GM12878 (cell line): ENCODE data around the gene GALK2. TPM values are rescaled to one million over a fixed set of nuclear protein-coding genes. Genes with fewer than 3 reads are reported as not detected.

Experiments used
- ATAC-seq: fragments of 200-7000 bp; cut with Tn5 transposase; 3 replicates; pipeline ENCODE4 v1.9.1; 2020; ENCODE audit warnings: mild to moderate bottlenecking, moderate library complexity
- BruUV-seq: library from RNA; stranded (reverse); fragments of 400-500 nt; replicated peaks from 2 replicates; lab custom pipeline; 2021; lab: Mats Ljungman, UMichigan
- CTCF ChIA-PET: fragments of 300-600 bp; sonication (Branson Sonifier 250); formaldehyde crosslinking; extraction: SDS; loops from one replicate; lab custom pipeline; 2021; ENCODE audit warnings: inconsistent platforms; lab: Yijun Ruan, JAX
- POLR2A ChIA-PET: fragments of 350-600 bp; formaldehyde crosslinking; extraction: SDS; loops from one replicate; lab custom pipeline; 2021; ENCODE audit warnings: inconsistent platforms; lab: Charles Lee
- RAD21 ChIA-PET: fragments of 300-600 bp; sonication (Branson Sonifier 250); formaldehyde crosslinking; loops from one replicate; lab custom pipeline; 2023; ENCODE audit warnings: antibody characterized with exemption; ENCODE audit not compliant: unreplicated experiment; lab: Charles Lee
- SMC1A ChIA-PET: fragments of 300-600 bp; sonication (Branson Sonifier 250); formaldehyde crosslinking; loops from one replicate; lab custom pipeline; 2023; ENCODE audit not compliant: unreplicated experiment, uncharacterized antibody; lab: Charles Lee
- DNase-seq: peaks from one replicate; pipeline ENCODE4 v3.0.0-alpha.2; 2011; ENCODE audit warnings: low read depth, low spot score
- FAIRE-seq: peaks from 3 replicates; lab custom pipeline; 2011; peaks lifted over from hg19 to GRCh38; lab: Jason Lieb, UNC
- H2AFZ ChIP-seq: 2 replicates; pipeline ENCODE4 v1.6.0; 2011; ENCODE audit warnings: low read depth, low read length, control low read depth; ENCODE audit not compliant: control insufficient read depth
- H3K27ac ChIP-seq: 2 replicates; pipeline ENCODE4 v1.5.1; 2011; ENCODE audit warnings: control low read depth; ENCODE audit not compliant: control insufficient read depth, insufficient read depth
- H3K27me3 ChIP-seq, 2 experiments: replicated peaks in 1 of 2; 2 replicates each; pipeline versions ENCODE4 v1.6.0 to v1.6.1; 2011; ENCODE audit warnings: low read length in 1 of 2; ENCODE audit not compliant: control insufficient read depth in 2 of 2, insufficient read depth in 2 of 2
- H3K36me3 ChIP-seq, 2 experiments: 2 replicates each; pipeline ENCODE4 v1.5.1; 2011; ENCODE audit warnings: low read length in 1 of 2; ENCODE audit not compliant: control insufficient read depth in 2 of 2, insufficient read depth in 2 of 2
- H3K4me1 ChIP-seq: 2 replicates; pipeline ENCODE4 v1.6.1; 2011; ENCODE audit warnings: mild to moderate bottlenecking, low read length, moderate library complexity, mixed read lengths; ENCODE audit not compliant: control insufficient read depth, insufficient read depth
- H3K4me2 ChIP-seq: 2 replicates; pipeline ENCODE4 v1.6.0; 2011; ENCODE audit warnings: control low read depth; ENCODE audit not compliant: control insufficient read depth, insufficient read depth
- H3K4me3 ChIP-seq: fragments of 200-600 bp; sonication (generic); 2 replicates; pipeline ENCODE4 v1.5.1; 2016
- H3K79me2 ChIP-seq: 2 replicates; pipeline ENCODE4 v1.6.0; 2011; ENCODE audit warnings: low read length; ENCODE audit not compliant: control insufficient read depth, insufficient read depth
- H3K9ac ChIP-seq: 2 replicates; pipeline ENCODE4 v1.8.0; 2011; ENCODE audit warnings: low read length, control low read depth, mixed read lengths; ENCODE audit not compliant: control insufficient read depth, insufficient read depth
- H3K9me3 ChIP-seq: replicated peaks from 3 replicates; pipeline ENCODE4 v1.5.1; 2011; ENCODE audit warnings: mild to moderate bottlenecking, low read length; ENCODE audit not compliant: control insufficient read depth, insufficient read depth
- H4K20me1 ChIP-seq: 2 replicates; pipeline ENCODE4 v1.6.0; 2011; ENCODE audit not compliant: control insufficient read depth, insufficient read depth
- BMI1 ChIP-seq: fragments of 450-650 bp; IDR thresholded peaks from 2 replicates; pipeline ENCODE4 v1.6.1; 2016; ENCODE audit warnings: mild to moderate bottlenecking, moderate library complexity, borderline replicate concordance
- FOS ChIP-seq: IDR thresholded peaks from 3 replicates; pipeline ENCODE4 v1.6.1; 2011; ENCODE audit warnings: borderline replicate concordance; ENCODE audit not compliant: insufficient read length; ENCODE audit errors: extremely low read depth
- FOXK2 ChIP-seq: fragments of 450-650 bp; IDR thresholded peaks from 2 replicates; pipeline ENCODE4 v1.6.1; 2017; ENCODE audit warnings: mild to moderate bottlenecking, moderate library complexity
- MEF2B ChIP-seq: fragments of 450-650 bp; IDR thresholded peaks from 2 replicates; pipeline ENCODE4 v1.6.1; 2018; ENCODE audit warnings: mild to moderate bottlenecking, moderate library complexity; ENCODE audit not compliant: partially characterized antibody, poor library complexity, severe bottlenecking
- MYC ChIP-seq: IDR thresholded peaks from 2 replicates; pipeline ENCODE4 v1.6.1; 2011; ENCODE audit warnings: mild to moderate bottlenecking, low read length, moderate library complexity, inconsistent platforms; ENCODE audit not compliant: insufficient read depth, insufficient replicate concordance, insufficient read length, severe bottlenecking
- REST ChIP-seq: IDR thresholded peaks from 2 replicates; pipeline ENCODE4 v1.6.1; 2012; ENCODE audit warnings: mild to moderate bottlenecking, low read depth, low read length
- SIX5 ChIP-seq: IDR thresholded peaks from 2 replicates; pipeline ENCODE4 v1.6.1; 2011; ENCODE audit warnings: mild to moderate bottlenecking, low read depth, low read length, moderate library complexity; ENCODE audit not compliant: severe bottlenecking
- STAT1 ChIP-seq: fragments of 450-650 bp; conservative IDR thresholded peaks from 2 replicates; pipeline ENCODE4 v1.6.1; 2014; ENCODE audit warnings: antibody characterized with exemption, mild to moderate bottlenecking
- WGBS: methylation state at CpG from one replicate; pipeline ENCODE4 v1.1.6; 2016; ENCODE audit warnings: low lambda C conversion rate; ENCODE audit not compliant: insufficient replicate concordance, insufficient coverage; ENCODE audit errors: missing lambda C conversion rate; 5-methylcytosine and 5-hydroxymethylcytosine counted together
- in situ Hi-C: fragments of 300-500 bp; cut with MboI; formaldehyde crosslinking; loops from 9 replicates; pipeline ENCODE4 v1.14.3; 2018; ENCODE audit warnings: mixed read lengths
- intact Hi-C: fragments of 100-400 bp; cut with micrococcal nuclease; formaldehyde crosslinking; loops from one replicate; pipeline ENCODE4 v1.14.2; 2022; ENCODE audit not compliant: unreplicated experiment
- polyA plus RNA-seq, 11 experiments: library from polyadenylated mRNA; depleted of rRNA in 4 of 11; unstranded in 6 of 11; stranded (reverse) in 5 of 11; fragments of >200 nt; fragmentation: Nextera tagmentation in 4 of 11; fragmentation: Illumina TruSeq in 1 of 11; extraction: Ambion mirVana in 4 of 11; extraction: Trizol in 1 of 11; gene quantifications; 1 replicate in 1 of 11; 2 replicates in 10 of 11; pipeline versions ENCODE4 v1.2.1 to v1.2.3, GENCODE V29; 2011 to 2016; ENCODE audit warnings: inconsistent platforms in 2 of 11, missing spikeins in 2 of 11, low read depth in 1 of 11
- total RNA-seq, 4 experiments: library from RNA; depleted of rRNA in 3 of 4; stranded (reverse); fragments of >200 nt in 3 of 4; fragmentation: Illumina TruSeq in 1 of 4; extraction: Trizol in 1 of 4; gene quantifications; 2 replicates each; pipeline versions ENCODE4 v1.2.1 to v1.2.3, GENCODE V29; 2013 to 2021
- TF ChIP-seq, protein P1 (sequence below): fragments of 450-650 bp; formaldehyde crosslinking; IDR thresholded peaks from 2 replicates; pipeline ENCODE4 v1.4.0; 2020; ENCODE audit warnings: mild to moderate bottlenecking, moderate library complexity
- TF ChIP-seq, protein P2 (sequence below): fragments of 450-650 bp; IDR thresholded peaks from 2 replicates; pipeline ENCODE4 v1.6.1; 2017; ENCODE audit warnings: borderline replicate concordance

GALK2 gene
- total and polyA plus RNA-seq, 10 of the 15 experiments (the other 5 are each of a cell fraction or from before 2014, with no cell fraction given), result 11.9 to 26.7 (median 15.4) TPM

GRCh38 chr15:49278751-49279150 is 108.7 kb downstream of the GALK2 start:
- no peak overlapping the region for H3K4me3 ChIP-seq
- H3K9me3 ChIP-seq, result no peaks in the 10 kb centered on the region
- SMC1A ChIA-PET, result no interaction called here
- no peak overlapping the region for H2AFZ ChIP-seq
- in situ Hi-C loops, result no loop called here
- no peaks in the 10 kb centered on the region for H3K27me3 ChIP-seq
- no TSS peak for BruUV-seq
- RAD21 ChIA-PET, result no interaction called here
- POLR2A ChIA-PET, result no interaction called here
- CTCF ChIA-PET, result no interaction called here
- intact Hi-C loops, result no loop called here
- DNase-seq (no peak), FAIRE-seq (no peak), ATAC-seq (no peak)
- WGBS, result 100% methylated on average over 5 of the region's 5 CpGs
- no peaks in the 10 kb centered on the region for H3K36me3 ChIP-seq
- H3K79me2 ChIP-seq, result no peaks in the 10 kb centered on the region
- H4K20me1 ChIP-seq, result no peaks in the 10 kb centered on the region
- no peaks in the 10 kb centered on the region for H3K4me1 ChIP-seq
- TF ChIP-seq FOXK2, result no peak
- no peak for TF ChIP-seq MYC
- TF ChIP-seq, protein P1, sequence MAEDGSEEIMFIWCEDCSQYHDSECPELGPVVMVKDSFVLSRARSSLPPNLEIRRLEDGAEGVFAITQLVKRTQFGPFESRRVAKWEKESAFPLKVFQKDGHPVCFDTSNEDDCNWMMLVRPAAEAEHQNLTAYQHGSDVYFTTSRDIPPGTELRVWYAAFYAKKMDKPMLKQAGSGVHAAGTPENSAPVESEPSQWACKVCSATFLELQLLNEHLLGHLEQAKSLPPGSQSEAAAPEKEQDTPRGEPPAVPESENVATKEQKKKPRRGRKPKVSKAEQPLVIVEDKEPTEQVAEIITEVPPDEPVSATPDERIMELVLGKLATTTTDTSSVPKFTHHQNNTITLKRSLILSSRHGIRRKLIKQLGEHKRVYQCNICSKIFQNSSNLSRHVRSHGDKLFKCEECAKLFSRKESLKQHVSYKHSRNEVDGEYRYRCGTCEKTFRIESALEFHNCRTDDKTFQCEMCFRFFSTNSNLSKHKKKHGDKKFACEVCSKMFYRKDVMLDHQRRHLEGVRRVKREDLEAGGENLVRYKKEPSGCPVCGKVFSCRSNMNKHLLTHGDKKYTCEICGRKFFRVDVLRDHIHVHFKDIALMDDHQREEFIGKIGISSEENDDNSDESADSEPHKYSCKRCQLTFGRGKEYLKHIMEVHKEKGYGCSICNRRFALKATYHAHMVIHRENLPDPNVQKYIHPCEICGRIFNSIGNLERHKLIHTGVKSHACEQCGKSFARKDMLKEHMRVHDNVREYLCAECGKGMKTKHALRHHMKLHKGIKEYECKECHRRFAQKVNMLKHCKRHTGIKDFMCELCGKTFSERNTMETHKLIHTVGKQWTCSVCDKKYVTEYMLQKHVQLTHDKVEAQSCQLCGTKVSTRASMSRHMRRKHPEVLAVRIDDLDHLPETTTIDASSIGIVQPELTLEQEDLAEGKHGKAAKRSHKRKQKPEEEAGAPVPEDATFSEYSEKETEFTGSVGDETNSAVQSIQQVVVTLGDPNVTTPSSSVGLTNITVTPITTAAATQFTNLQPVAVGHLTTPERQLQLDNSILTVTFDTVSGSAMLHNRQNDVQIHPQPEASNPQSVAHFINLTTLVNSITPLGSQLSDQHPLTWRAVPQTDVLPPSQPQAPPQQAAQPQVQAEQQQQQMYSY (CRISPR knock-in tag), result no peak
- TF ChIP-seq, protein P2, sequence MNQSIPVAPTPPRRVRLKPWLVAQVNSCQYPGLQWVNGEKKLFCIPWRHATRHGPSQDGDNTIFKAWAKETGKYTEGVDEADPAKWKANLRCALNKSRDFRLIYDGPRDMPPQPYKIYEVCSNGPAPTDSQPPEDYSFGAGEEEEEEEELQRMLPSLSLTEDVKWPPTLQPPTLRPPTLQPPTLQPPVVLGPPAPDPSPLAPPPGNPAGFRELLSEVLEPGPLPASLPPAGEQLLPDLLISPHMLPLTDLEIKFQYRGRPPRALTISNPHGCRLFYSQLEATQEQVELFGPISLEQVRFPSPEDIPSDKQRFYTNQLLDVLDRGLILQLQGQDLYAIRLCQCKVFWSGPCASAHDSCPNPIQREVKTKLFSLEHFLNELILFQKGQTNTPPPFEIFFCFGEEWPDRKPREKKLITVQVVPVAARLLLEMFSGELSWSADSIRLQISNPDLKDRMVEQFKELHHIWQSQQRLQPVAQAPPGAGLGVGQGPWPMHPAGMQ, result no peak
- TF ChIP-seq REST, result no peak
- TF ChIP-seq STAT1, result no peak
- TF ChIP-seq MEF2B, result no peak
- TF ChIP-seq BMI1, result no peak
- no peak for TF ChIP-seq SIX5
- TF ChIP-seq FOS, result no peak
- no peak overlapping the region for H3K27ac ChIP-seq
- no peak overlapping the region for H3K4me2 ChIP-seq
- no peak overlapping the region for H3K9ac ChIP-seq
